HepG2 (cell line): ENCODE measurements around the gene ASCC2.

Experiments used
- POLR2AphosphoS5 ChIP-seq: IDR thresholded peaks from 2 replicates; pipeline ENCODE4 v1.6.1; 2012; ENCODE audit warnings: low read depth, low read length
- RAD21 ChIP-seq: fragments of 450-650 bp; formaldehyde crosslinking; IDR thresholded peaks from 2 replicates; pipeline ENCODE4 v1.5.0; 2020; ENCODE audit warnings: mild to moderate bottlenecking
- RFX5 ChIP-seq: IDR thresholded peaks from 2 replicates; pipeline ENCODE4 v1.6.1; 2011; ENCODE audit warnings: low read depth, low read length, improper control_type of control experiment
- ZNF670 ChIP-seq: sonication (generic); formaldehyde crosslinking; IDR thresholded peaks from 2 replicates; pipeline ENCODE4 v1.8.0; 2022; ENCODE audit warnings: mild to moderate bottlenecking, missing genetic modification reagents, borderline replicate concordance
- TF ChIP-seq, protein P1 (sequence below): sonication (generic); formaldehyde crosslinking; IDR thresholded peaks from 2 replicates; pipeline ENCODE4 v1.5.0; 2020; ENCODE audit warnings: mild to moderate bottlenecking, missing genetic modification reagents, moderate library complexity

- TF ChIP-seq POLR2AphosphoS5 (no peak), RFX5 (no peak), ZNF670 (CRISPR knock-in tag) (no peak), RAD21 (CRISPR knock-in tag) (no peak)
- TF ChIP-seq, protein P1, sequence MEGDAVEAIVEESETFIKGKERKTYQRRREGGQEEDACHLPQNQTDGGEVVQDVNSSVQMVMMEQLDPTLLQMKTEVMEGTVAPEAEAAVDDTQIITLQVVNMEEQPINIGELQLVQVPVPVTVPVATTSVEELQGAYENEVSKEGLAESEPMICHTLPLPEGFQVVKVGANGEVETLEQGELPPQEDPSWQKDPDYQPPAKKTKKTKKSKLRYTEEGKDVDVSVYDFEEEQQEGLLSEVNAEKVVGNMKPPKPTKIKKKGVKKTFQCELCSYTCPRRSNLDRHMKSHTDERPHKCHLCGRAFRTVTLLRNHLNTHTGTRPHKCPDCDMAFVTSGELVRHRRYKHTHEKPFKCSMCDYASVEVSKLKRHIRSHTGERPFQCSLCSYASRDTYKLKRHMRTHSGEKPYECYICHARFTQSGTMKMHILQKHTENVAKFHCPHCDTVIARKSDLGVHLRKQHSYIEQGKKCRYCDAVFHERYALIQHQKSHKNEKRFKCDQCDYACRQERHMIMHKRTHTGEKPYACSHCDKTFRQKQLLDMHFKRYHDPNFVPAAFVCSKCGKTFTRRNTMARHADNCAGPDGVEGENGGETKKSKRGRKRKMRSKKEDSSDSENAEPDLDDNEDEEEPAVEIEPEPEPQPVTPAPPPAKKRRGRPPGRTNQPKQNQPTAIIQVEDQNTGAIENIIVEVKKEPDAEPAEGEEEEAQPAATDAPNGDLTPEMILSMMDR (CRISPR knock-in tag): no peak
Observed at GRCh38 chr22:29768052-29768693, 69.9 kb downstream of the ASCC2 start.
